SIG-M5 (cell line): ENCODE results near the gene MEFV.

Experiments used
- DNase-seq: peaks from one replicate; lab custom pipeline; 2025; lab: John Stamatoyannopoulos, UW

MEFV gene

DNA sequence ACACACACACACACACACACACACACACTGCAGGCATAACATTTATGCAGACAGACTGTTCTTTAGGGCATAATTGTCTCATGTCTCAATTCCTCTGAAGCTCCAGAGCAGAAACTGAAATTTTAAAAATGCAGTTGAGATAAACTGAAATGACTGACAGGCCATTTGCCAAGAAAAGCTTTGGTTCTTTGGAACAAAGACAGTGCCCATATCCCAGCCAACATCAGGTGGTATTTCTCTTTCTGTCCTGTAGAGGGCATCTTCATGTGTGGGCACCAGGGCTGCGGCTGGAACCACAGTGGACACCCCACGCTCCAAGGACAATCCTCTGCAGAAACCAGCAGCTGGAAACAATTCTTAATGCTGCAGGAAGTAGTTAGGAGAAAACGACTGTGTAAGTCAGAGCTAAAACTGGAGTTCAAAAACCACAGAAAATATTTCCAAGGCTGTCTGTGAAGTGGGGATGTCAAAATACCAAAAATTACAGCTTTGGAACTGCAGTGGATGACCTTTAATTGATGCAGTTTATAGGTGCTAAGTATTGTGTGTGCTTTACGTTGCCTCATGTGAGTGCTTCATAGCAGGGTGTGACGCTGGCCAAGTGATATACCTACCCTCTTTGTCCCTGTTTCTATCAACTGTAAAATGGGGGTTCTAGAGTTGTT is 10.6 kb upstream of the MEFV start:
- DNase-seq: no peak

DNA sequence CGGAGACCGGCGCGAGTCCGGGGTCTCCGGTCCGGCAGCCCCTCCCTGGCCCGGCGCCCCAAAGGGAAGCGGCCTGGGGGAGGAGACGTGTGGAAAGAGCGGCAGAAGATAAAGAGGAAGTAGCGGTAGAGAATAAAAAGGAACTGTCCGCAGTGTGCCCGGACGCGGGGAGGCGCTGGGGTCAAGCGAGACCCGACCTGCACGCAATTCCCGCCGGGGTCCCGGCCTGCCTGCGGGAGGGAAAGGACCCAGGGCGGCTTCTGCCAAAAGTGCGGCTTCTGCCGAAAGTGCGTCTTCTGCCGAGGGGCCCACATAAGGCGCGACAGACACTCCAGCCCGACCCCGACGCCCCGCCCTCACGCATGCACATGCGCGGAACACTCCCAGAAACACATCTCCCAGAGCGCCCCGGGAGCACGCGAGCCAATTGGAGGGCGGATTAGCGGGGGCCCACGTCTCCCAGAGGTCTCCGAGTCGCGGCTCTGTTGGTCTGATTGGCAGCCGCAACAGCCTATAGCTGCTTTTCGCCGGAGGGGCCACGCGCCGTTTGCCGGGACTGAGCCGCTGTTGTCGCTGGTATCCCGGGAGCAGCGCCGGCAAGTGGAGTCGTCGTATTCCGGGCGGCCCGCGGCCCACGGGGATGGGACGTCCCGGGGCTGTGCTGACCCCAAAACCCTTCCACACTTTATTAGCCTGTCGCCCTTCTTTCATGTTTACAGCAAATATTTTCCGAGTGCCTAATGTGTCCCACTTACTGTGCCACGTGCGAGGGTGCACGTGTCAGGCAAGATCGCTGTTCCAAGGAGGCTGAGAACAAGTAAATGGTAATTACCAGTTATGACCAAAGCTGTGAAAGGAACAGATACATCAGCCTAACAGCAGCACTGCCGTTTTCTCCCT is 8.0 kb upstream of the MEFV start:
- peak; percentile 89 for DNase-seq

DNA sequence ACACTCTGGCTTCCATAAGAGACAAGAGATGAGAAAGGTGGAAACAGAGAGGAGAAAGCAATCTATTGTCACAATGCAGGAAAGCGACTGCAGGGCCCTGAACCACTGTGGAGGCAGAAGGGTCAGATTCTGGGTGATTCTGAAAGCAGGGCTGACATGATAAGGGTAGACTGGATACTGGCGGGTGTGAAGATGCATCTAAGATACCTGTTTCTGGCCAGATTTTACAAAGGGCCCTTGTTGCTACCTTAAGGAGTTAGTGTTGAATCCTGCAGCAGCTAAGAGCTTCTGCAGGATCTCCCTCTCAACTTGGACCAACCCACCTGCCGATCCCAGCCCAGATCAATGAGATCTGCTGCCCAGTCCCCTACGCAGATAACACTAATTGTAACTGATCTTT is 6.1 kb upstream of the MEFV start:
- no peak for DNase-seq

DNA sequence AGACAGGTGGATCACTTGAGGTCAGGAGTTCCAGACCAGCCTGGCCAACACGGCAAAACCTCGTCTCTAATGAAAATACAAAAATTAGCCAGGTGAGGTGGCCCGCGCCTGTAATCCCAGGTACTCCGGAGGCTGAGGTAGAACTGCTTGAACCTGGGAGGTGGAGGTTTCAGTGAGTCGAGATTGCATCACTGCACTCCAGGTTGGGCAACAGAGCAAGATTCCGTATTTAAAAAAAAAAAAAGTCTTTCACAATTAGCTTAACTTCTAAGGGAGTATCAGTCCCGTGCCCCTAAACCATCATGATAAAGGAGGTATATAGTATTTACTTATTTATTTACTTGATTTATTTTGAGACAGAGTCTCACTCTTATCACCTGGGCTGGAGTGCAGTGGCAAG is 3.4 kb upstream of the MEFV start:
- no peak for DNase-seq

DNA sequence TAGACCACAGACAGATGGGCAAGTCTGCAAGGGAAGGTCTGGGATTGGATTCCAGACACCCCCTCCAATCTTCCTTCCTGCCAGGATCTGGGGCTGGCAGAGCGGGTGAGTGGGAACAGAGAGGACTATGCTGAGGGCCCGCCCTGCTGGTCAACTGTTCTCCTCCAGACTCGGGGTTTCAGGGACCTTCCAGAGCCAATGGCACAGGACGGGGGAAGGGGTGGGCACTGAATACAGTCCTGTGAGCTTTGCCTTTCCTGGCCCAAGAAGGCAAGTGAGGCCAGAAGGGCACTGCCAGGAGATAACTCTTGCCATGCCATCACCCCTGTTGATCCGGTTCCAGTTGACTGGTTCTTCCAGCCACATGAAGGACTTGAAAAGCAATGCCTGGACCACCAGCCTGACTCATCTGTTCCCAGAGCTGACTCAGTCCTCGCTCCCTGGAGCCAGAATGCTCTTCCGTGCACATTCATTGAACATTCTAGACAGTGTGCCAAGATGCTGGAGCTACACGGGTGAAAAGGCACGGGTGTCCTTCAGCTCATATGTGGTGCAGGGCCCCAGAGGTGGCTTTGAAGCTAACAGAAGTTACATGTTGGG is 533 bp upstream of the MEFV start:
- no peak for DNase-seq

DNA sequence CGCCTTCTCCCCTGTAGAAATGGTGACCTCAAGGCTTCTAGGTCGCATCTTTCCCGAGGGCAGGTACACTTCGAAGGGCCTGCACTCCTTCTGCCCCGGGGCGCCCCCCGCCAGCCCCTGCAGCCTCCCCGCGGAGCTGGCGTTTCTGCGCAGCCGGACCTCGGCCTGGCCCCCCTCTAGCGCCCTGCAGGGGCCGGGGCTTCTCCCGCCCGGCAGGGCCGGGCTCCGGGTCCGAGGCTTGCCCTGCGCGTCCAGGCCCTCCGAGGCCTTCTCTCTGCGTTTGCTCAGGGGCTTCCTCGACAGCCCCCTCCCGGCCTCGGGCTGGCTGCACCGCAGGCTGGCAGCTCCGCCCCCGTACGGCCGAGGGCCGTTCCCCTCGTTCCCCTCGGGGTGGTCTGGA is 2.1 kb downstream of the MEFV start:
- DNase-seq: no peak

DNA sequence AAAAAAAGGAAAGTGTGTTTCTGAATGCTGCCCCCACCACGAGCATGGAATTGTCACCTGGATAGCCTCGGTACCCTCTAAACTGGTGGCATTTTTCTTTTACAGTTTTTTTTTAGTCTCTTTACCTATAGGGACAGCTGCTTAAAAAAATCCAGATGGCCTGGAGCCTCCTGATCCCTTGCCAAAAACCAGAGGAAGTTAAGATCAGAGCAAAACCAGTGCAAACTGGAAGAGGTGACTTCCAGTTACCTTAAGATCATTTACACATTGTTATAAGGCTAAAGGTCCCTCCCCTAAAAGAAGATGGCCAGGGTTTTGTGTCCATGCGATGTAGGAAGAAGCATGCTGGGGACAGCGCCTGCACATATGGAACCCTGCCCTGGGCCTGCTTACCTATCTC is 3.5 kb downstream of the MEFV start:
- DNase-seq: no peak

DNA sequence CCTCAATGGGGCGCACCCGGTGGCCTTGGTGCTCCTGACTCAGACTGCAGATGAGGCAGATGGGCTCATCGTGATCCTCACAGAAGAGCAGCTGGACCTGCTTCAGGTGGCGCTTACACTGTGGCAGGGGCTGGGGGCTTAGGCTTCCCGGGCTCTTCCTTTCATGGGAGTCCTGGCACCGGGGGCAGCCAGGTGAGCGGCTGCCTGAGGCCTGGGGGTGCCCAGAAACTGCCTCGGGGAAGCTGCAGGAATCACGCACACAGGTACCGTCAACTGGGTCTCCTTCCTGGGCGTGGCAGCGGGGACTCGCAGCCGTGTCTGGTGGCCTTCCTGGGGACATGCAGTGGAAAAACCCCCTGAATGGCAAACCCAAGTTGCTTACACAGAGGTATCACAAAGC is 7.0 kb downstream of the MEFV start:
- no peak for DNase-seq

DNA sequence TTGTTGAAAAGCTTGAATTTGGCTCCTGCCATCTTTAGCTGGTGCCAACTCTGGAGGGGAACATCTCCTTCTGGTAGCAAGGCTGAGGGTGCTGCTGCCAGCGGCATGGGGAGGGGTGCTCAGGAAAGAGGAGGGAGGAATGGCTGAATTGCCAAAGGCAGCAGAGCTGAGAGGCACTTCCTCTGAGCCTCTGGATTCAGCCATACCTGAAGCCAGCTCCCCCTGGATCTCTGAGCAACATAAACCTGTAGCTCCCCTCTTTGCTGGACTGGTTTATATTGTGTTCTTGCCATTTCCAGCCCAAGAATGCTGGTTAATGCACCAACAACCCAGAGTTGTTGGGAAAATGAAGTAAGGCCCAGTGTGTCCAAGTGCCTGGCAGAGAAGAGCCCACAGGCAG is 7.4 kb downstream of the MEFV start:
- no peak for DNase-seq

DNA sequence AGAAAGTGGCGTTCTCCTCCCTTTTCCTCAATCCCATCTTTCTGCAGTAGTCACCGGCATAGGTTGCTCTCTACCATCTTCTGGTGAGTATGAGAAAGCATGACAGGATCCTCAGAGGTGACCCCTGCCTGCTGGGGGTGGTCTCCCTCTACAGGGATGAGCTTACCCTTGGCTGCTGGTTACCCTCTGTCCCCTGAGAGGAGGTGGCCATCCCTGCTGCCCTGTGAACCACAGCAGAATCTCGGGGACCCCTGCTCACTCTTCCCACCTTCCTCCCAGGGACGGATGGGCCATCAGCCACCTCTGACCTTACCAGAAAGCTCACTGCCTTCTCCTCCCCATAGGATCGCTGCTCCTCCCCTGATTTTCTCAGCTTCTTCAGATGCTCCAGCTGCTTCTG is 7.8 kb downstream of the MEFV start:
- no peak for DNase-seq

DNA sequence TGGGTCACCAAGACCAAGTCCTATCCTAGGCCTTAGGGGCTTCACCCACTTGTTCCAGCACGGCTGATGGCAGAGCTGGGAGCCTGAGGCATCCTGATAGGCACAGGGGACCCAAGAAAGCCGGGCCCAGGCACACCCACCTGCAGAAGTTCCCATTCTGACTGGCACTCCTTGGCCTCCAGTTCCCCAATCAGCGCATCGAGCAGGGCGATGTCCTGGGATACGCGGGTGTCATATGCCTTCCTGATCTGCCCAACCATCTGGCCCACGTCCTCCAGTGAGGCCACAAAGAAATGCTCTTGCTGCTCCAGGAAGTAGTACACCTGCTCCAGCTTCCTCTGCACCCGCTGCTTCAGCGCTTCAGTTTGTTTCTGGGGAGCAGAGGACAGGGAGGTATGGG is 9.6 kb downstream of the MEFV start:
- DNase-seq: no peak

DNA sequence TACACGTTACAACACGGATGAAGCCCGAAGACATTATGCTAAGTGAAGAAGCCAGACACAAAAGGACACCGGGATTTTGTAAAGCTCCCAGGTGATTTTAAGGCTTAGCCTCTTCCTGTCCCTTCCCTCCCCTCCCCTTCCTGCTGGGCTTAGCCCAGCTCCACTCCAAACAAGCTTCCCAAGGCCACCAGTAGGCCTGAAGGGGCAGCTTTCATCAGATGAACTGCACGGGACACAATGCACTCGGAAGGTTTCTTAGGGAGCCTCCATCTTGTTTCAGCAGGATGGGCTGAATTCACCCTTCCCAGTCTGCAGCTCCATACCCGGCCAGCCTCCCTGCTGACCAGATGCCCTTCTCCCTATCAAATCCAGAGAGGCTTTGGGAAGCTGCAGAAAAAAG is 10.4 kb downstream of the MEFV start:
- no peak for DNase-seq

DNA sequence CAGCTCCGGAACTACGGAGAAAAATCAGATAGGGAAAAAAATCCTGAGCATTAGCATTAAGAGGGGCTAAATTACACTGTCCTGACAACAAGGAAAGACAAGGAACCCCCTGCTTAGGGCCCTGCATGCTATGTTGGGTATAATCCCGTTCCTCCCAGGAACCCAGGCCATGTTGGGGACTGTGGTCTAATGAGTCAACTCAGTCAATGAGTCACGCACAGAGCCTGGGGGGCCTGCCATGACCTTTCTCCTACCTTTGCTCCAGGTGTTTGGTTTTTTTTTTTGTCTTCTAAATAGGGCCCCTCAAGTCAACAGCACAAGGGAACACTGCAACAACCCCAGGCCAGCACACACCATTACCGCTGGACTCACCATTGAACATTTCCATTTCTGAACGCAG is 12.6 kb downstream of the MEFV start:
- no peak for DNase-seq

DNA sequence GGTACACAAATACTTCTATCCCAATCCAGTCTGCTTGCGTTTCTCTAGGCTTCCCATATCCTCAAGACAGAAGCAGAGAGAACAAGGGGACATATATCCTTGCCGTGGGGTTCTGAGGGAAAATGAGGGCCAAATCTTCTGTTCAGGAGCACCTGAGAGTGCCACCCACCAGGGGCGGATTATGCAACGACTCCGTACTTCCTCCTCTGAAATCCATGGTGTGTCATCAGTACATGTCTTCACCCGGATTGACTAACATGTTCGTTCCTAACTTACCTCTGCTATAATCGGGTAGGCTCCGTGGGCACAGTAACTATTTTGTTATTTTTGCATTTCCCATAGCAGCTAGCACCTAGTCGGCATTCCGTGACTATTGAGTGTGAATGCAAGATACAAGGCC is 13.7 kb downstream of the MEFV start:
- peak; percentile 64 for DNase-seq

DNA sequence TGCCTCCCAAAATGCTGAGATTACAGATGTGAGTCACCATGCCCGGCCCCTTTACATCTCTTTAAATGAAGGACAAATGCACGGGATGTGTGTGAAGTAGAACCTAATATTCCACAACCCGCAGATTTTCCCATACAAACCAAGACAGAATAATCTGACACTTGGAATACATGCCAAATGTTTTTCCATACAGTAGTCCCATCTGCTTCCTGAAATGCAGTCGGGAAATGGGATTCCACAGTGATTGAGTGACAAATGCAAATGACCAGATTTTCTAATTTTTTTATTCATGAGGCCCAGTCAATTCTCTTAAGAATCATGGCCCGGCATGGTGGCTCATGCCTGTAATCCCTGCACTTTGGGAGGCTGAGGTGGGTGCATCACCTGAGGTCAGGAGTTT is 14.7 kb downstream of the MEFV start:
- DNase-seq: no peak

DNA sequence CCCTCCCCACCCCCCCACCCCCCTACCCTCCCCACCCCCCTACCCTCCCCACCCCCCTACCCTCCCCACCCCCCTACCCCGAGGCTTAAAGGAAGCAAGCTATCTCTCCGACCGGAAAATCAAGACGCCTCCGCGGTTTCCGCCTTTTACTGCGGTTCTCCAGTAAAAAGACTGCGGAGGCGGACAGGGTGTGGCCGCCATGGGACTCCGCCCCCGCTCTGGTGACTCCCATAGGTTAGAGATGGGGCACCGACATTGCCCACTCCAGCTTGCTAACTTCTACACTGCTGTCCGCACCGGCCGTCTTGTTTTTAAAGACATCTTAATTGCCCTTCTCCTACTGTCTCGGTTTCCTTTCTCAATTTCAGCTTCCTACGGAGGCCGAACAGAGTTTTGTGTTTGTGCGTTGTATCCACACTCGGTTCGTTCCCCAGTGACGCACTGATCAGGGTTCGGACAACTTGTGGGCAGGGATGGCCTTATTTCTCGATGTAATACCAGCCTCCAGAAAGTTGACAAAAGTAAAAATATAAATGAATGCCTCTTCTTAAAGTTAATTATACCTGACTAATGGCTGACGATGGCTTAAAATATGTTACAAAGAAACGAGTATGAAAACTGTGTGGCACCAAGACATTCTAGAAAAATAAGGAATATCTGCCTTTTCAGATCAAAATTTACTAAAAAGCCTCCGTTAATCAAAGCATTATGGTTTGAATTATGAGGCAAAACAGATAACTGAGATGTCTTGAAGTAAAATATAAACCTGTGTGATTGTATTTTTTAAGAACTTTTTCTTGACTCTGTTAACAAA is 20.4 kb downstream of the MEFV start:
- DNase-seq: no peak

DNA sequence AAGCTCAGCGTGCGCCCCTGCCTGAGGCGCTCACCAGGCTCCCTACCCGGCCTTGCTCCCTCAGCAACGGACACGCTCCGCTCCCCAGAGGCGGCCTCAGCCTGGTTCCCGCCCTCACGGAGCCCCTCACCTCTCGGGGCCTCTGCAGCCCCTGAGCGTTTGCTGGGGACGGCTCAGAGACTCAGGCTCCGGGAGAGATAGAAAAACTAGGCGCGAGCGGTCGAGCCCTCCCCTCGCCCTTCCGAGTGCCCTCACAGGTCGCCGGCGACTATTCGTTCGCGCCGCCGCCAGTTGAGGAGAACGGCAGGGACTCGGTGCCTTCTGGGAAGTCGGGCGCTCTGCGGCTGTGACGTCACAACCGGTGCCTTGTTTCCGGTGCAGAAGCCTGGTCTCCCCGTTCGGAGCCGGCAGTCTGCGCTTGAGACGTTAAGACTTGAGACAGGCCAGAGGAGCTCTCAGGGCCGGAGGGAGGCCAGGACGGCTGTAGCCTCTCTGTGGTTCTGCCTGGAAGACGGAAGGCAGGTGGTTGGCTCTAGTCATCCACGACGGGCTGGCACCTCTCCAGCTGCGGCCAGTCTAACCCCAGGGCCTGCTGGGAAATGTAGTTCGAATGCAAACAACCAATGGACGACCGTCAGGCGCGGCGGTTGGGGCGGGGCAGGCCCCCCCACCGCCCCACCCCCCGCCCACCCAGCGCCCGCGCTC is 21.4 kb downstream of the MEFV start, which contains the start of gene ZNF200:
TSS of gene ZNF200 (minus strand) at position 302 of the 705 bp plus-strand sequence. CDS start 1,403 bp downstream, outside the sequence.
- peak; percentile 35 for DNase-seq

DNA sequence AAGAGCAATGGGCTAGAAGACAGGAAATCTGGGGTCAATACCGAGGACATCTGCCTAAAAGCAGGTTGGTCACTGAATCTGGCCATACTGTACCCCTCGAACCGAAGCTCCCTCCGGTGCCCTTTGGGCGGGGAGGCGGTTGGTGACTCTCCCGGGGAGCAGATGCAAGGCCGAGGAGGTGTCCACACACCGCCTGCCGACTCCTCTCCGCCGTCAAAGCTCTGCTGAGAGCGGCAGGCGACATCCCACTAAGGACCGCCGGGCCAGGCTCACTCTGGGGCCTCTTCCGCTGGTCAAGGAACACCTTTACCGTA is 21.9 kb downstream of the MEFV start:
- DNase-seq: no peak

DNA sequence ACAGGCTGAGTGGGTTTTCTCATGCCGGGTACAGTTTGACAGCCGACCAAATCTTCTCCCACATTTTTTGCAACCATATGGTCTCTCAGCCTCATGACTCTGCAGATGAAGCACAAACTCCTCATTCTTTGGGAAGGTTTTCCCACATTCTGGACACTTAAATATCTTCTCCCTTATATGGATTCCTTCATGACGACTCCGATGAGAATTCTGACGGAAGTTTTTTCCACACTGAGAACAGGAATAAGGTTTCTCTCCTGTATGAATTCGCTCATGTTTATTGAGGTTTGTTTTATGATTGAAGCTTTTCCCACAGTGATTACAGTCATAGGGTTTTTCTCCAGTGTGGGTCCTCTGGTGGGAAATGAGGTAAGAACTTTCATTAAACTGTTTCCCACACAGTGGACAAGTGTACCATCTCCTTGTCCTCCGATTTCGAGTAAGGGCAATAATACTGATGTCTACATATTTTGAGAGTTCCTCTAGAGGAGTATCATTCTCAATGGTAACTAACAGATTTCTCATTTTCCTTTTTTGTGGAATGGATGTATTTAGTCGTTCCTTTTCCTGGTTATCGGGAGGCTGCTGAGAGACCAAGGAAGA is 32.4 kb downstream of the MEFV start:
- no peak for DNase-seq

DNA sequence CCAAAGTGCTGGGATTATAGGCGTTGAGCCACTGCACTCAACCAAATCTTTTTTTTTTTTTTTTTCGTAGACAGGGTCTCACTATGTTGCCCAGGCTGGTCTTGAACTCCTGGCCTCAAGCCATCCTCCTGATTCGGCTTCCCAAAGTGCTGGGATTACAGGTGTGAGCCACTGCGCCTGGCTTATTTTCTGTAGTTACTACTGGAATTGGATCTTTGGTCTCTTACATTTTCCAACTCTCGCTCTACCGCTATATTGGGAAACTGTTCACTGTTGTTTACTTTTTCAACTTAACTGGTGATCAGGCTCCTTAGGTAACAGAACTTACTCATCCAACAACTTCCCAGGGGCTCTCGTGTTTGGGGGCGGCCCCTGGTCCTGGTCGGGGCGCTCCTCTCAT is 35.6 kb downstream of the MEFV start:
- no peak for DNase-seq

DNA sequence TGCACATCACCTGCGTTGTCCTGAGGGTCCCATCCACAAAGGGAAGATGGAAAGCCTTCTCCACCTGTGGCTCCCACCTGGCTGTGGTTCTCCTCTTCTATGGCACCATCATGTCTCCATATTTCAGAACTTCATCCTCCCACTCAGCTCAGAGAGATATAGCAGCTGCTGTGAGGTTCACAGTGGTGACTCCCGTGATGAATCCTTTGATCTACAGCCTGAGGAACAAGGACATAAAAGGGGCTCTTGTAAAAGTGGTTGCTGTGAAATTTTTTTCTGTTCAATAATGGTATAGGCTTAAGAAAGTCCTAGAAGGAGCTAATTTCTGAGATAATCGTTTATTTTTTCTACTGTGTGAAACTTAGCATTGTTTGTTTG is 40.2 kb downstream of the MEFV start:
- DNase-seq: no peak
